Measurements from ENCODE around the gene GSKIP. TPM values are rescaled to one million over a fixed set of nuclear protein-coding genes. Genes with fewer than 3 reads are reported as not detected.
A peak's percentile ranks its signal among the peaks of the same experiment; 100 is the strongest.

The GSKIP gene
- total RNA-seq, 2 donors from 2014 or later = 15.5 to 19.7 TPM

GRCh38 chr14:96370528-96370927 lies 7.2 kb downstream of the GSKIP start:
- DNase-seq (ENCODE audit: low spot score) = no peak
- intact Hi-C loops (cut with DNase I) = no loop called here

GRCh38 chr14:96373538-96373937 lies 10.2 kb downstream of the GSKIP start:
- no peak for DNase-seq (ENCODE audit: low spot score)
- intact Hi-C loops (cut with DNase I) = no loop called here

DNA sequence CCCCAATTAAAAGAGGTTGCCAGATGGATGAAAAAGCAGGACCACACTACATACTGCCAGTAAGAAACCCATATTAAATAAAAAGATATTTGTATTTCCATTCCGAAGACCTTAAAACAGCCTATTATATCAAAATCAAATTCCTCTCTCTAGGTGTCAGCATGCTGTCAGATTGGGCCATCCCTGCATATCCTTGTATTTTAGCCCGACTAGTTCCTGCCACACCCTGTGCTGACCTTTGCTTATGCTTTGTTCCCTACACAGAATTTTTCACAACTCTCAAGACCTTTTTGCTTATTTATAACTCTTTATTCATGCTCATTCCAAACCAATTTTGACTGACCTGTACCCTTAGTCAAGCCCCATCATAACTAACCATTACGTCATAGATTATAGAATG lies 12.8 kb downstream of the GSKIP start:
- intact Hi-C loops (cut with DNase I) = no loop called here
- no peak for DNase-seq (ENCODE audit: low spot score)

- DNase-seq (ENCODE audit: low spot score) = no peak
- intact Hi-C loops (cut with DNase I) = no loop called here
These were observed 17.4 kb downstream of the GSKIP start for GRCh38 chr14:96380735-96381134.

- intact Hi-C loops (cut with DNase I) = no loop called here
These were observed 20.1 kb downstream of the GSKIP start for GRCh38 chr14:96383445-96383844.

DNA sequence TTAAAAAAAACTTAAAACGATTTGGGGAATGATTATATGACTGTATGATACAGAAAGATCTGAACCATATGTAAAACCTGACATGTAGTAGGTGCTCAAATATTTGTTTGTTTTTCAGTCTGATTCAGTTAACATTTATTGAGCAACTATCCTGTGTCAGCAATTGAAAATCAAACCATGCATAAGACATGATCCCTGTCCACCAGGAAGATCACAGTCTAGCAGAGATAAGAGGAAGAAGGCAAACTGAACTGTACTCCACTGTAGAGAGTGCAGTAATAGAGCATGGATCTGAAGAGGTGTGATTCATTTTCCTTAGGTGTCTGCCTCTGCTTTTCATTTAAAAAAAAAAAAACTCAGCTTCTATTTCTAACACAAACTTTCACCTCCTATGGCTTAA lies 20.7 kb downstream of the GSKIP start:
- no peak for DNase-seq (ENCODE audit: low spot score)
- intact Hi-C loops (cut with DNase I) = no loop called here

More at GRCh38 chr14:96383445-96383844, 20.1 kb downstream of the GSKIP start:
- DNase-seq (ENCODE audit: low spot score) = no peak

GRCh38 chr14:96384740-96385139 lies 21.4 kb downstream of the GSKIP start:
- no peak for DNase-seq (ENCODE audit: low spot score)
- intact Hi-C loops (cut with DNase I) = no loop called here

GRCh38 chr14:96385385-96385784 lies 22.1 kb downstream of the GSKIP start:
- DNase-seq (ENCODE audit: low spot score) = no peak
- intact Hi-C loops (cut with DNase I) = no loop called here

DNA sequence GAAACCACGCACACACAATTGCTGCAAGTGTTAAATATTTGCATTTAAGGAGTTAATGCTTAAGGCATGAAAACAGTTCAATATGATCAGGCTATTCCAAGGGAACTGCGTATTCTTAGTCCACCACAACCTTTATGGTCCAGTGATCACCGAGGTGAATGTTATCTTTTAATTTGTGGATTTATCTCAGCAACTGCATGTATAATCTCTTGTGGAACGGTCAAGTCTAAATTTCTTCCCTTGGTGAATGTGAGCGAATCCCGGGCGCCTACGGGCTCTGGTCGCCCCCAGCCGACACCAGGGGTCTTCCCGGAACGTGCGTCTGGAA lies 27.6 kb downstream of the GSKIP start:
- DNase-seq (ENCODE audit: low spot score) = no peak
- intact Hi-C loops (cut with DNase I) = no loop called here

GRCh38 chr14:96391293-96392118 lies 28.2 kb downstream of the GSKIP start:
- DNase-seq (ENCODE audit: low spot score) = peak; percentile 99
- intact Hi-C loops (cut with DNase I) = no loop called here

- no peak for DNase-seq (ENCODE audit: low spot score)
- intact Hi-C loops (cut with DNase I) = no loop called here
These were observed 29.9 kb downstream of the GSKIP start for GRCh38 chr14:96393071-96393691.

DNA sequence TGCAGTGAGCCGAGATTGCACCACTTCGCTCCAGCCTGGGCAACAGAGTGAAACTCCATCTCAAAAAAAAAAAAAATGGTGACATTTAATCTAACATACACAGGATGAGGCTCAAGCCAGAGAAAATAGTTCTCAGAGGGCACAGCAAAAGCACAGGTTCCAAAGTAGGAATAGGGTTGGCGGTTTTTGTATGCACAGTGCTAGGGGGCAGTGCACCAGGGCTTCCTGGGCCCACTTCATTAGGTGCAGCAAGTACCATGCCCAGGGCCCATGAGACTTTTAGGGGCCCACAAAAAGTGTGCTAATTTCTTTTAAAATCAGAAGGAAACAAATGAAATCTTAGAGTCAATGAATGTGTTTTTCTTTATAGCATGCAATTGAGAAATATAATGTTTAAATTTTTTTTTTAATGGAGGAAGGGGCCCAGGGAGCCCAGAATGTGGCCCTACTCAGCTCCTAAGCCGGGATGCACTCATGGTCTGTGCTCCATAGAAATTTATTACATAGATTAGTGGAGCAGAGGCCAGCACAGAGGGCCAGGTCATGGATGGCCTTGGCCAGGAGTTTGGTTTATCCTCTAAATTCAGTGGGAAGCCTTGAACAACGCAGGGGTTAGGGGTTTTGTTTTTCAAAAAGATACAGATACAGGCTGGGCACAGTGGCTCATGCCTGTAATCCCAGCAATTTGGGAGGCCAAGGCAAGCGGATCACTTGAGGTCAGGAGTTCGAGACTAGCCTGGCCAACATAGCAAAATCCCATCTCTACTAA lies 30.9 kb downstream of the GSKIP start:
- intact Hi-C loops (cut with DNase I) = no loop called here
- DNase-seq (ENCODE audit: low spot score) = no peak

- no peak for DNase-seq (ENCODE audit: low spot score)
- intact Hi-C loops (cut with DNase I) = no loop called here
These were observed 35.1 kb downstream of the GSKIP start for GRCh38 chr14:96398432-96398831.

DNA sequence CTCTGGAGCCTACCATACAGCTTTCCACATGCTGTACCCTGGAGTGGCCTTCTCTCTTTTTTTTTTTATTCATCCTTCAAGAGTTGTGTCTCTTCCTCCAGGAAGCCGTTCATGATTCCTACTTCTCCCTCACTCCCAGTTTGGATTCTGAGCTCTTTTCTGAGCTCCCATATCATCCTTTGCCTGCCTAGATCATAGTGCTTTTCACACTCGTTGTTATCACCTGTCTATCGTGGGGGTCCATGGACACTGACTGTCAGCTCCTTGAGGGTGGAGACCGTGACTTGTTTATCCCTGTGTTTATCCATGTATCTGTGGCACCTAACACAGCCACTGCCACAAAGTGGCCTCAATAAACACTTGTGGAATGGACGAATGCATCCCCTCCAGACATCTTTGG lies 35.6 kb downstream of the GSKIP start:
- intact Hi-C loops (cut with DNase I) = no loop called here

GRCh38 chr14:96399405-96399804 lies 36.1 kb downstream of the GSKIP start:
- intact Hi-C loops (cut with DNase I) = no loop called here
- DNase-seq (ENCODE audit: low spot score) = no peak

More for the DNA sequence above, 35.6 kb downstream of the GSKIP start:
- no peak for DNase-seq (ENCODE audit: low spot score)

DNA sequence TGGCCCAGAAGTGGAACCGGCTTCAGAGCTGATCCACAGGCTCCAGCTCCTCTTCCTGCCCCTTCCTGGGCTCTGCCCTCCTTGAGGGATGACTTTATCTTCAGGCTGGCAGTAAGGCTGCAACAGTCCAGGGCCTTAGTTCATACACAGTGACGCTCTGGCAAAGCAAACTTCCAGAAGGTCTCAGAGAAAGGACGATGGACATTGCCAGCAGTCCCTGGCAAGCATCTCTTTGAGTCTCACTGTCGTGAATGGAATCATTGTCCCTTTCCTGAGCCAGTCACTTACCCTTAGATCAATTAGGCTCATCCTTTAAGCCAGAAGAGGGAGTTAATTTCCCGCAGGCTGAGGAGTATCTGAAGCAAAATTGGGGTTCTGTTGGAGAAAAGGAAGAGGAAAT lies 37.2 kb downstream of the GSKIP start:
- intact Hi-C loops (cut with DNase I) = no loop called here
- no peak for DNase-seq (ENCODE audit: low spot score)

GRCh38 chr14:96403409-96403808 lies 40.1 kb downstream of the GSKIP start:
- intact Hi-C loops (cut with DNase I) = no loop called here
- DNase-seq (ENCODE audit: low spot score) = no peak

GRCh38 chr14:96405677-96406076 lies 42.4 kb downstream of the GSKIP start:
- no peak for DNase-seq (ENCODE audit: low spot score)
- intact Hi-C loops (cut with DNase I) = no loop called here

DNA sequence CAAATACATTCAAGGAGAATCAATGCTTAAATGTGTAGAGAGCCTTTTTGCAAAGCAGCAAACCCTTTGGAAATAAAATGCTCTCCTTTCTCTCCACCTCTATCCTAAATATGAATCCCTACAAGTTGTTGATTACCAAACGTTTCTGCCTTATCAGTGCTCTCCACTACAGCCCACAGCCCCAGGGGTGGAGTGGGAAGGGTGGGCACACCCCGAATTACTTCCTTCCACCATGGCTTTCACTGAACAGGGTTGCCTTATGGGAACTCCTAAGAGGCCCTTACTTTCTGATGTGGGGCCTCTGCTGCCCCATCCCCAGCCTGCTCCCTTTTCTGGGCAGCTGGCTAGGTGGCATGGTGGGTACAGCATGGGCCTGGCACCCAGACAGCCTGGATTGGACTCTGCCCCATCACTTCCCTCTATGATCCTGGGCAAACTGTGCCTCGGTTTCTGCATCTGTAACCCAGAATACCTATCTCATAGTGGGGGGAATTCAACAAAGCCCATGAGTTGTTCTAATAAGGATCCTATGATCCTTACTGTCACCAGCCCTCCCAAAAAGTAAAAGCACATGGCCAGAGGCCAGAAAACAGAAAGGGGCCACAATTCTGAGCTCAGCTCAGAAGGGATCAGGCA lies 44.7 kb downstream of the GSKIP start:
- DNase-seq (ENCODE audit: low spot score) = no peak
- intact Hi-C loops (cut with DNase I) = no loop called here

DNA sequence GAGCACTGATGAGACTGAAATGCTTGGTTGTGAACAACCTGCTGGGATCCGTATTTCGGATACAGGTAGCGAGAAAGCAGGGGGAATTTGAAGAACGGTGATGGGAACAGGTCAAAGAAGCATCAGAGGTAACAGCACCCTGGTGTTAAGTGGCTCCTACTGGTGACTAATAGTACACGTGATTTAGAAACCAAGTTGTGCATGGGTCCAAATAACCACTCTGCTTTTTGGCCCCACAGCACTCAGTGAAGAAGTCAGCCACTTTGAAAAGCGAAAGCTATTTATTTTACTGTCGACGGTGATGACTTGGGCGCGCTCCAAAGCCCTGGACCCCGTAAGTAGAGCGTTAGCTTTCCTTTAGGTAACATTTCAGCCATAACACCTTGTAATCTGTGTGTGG lies 45.3 kb downstream of the GSKIP start:
- DNase-seq (ENCODE audit: low spot score) = no peak
- intact Hi-C loops (cut with DNase I) = no loop called here

Measured in posterior vena cava (tissue), 2 donors.